Measurements from ENCODE around the gene PRRT1.

Gene PRRT1

DNA sequence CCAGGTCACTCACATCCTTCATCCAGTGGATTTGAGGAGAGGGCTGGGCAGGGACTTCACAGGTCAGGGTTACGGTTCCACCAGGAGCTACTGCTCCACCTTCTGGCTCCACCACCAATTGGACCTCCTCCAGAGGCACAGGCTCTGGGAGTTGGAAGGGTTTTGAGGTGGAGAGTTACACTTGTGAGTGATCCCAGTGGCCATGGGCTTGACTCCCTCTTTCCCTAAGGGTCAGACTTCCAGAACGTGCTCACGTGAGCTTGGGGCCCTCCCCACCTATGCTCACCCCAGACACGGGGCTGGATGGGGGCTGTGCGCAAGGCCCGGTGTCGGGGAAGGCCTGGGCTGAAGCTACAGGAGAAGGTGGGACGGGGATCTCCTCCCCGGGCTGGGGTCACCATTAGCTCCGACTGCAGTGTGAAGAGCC lies 30.8 kb upstream of the PRRT1 start:
- Histone ChIP-seq H2BK120ac (ENCODE audit: insufficient read depth, low read length, poor library complexity) (no peak overlapping the region), H3K9ac (ENCODE audit: low read length) (no peak overlapping the region), H3K4me3 (ENCODE audit: low read depth, low read length) (no peak overlapping the region), H3K36me3 (ENCODE audit: control insufficient read depth in 1 of 2, insufficient read depth in 2 of 2, low read length in 2 of 2) (peaks cover 42 to 48% of the 10 kb centered on the region in 2 experiments), H3K9me3 (ENCODE audit: insufficient read depth, low read depth, low read length) (no peaks in the 10 kb centered on the region), H3K4me1 (ENCODE audit: control insufficient read depth in 1 of 2, insufficient read depth in 2 of 2, low read length in 2 of 2) (peaks cover 0 to 9% of the 10 kb centered on the region in 2 experiments), H3K23ac (ENCODE audit: low read length) (no peak overlapping the region), H3K27me3 (ENCODE audit: insufficient read depth, low read length) (no peaks in the 10 kb centered on the region), H4K12ac (ENCODE audit: low read depth, low read length) (no peak overlapping the region), H3K79me2 (ENCODE audit: control insufficient read depth, insufficient read depth, low read length, poor library complexity) (peaks cover 2% of the 10 kb centered on the region), H3K27ac (ENCODE audit: low read depth, low read length) (no peak overlapping the region), H2AK5ac (ENCODE audit: low read length) (no peak overlapping the region), H3K4me2 (ENCODE audit: low read length) (no peak overlapping the region), H2BK12ac (ENCODE audit: low read length) (no peak overlapping the region), H3K4ac (ENCODE audit: low read depth, low read length) (no peak overlapping the region), H3K14ac (ENCODE audit: low read length) (no peak overlapping the region), H2AFZ (ENCODE audit: insufficient read depth, low read length, poor library complexity) (no peak overlapping the region), H2BK5ac (ENCODE audit: low read depth, low read length, poor library complexity) (no peak overlapping the region), H3K18ac (ENCODE audit: low read length) (no peak overlapping the region), H3K79me1 (ENCODE audit: low read length) (peaks cover under 1% of the 10 kb centered on the region), H4K8ac (ENCODE audit: low read depth, low read length) (no peak overlapping the region), H4K91ac (ENCODE audit: low read depth, low read length) (no peak overlapping the region)
- DNase-seq = no peak
- WGBS (ENCODE audit: extremely low coverage, insufficient coverage, insufficient read length) = no CpG with 5 or more reads among the region's 10 CpGs

DNA sequence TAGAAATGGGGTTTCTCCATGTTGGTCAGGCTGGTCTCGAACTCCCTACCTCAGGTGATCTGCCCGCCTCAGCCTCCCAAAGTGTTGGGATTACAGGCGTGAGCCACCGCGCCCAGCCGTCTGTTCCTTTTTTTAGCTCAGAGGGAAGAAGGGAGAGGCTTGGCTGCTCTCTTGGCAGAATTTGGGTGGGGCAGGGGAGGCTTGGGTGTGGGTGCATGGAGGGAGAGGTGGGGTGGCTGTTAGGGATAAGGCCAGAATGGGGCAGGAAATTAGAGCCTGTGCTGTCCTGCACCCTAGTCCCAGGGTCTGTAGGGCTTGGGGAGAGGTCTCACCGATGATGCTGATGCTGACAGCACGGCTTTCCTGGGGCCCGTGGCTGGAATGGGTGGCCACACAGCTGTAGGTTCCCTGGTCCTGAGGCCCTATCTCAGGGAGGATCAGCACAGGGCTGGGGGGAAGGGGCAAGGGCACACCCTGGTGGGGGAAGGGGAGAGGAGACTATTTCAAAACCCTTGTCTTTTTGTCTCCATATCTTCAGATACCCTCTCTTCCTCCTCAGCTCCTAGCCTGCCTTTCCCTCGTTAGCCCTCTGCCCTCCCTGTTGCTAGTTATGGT lies 30.3 kb upstream of the PRRT1 start:
- peaks cover 37 to 43% of the 10 kb centered on the region in 2 experiments for H3K36me3 ChIP-seq (ENCODE audit: control insufficient read depth in 1 of 2, insufficient read depth in 2 of 2, low read length in 2 of 2)
- H3K9me3 ChIP-seq (ENCODE audit: insufficient read depth, low read depth, low read length) = no peaks in the 10 kb centered on the region
- H3K9ac ChIP-seq (ENCODE audit: low read length) = no peak overlapping the region
- H2BK5ac ChIP-seq (ENCODE audit: low read depth, low read length, poor library complexity) = no peak overlapping the region
- no peak overlapping the region for H3K4ac ChIP-seq (ENCODE audit: low read depth, low read length)
- H3K79me2 ChIP-seq (ENCODE audit: control insufficient read depth, insufficient read depth, low read length, poor library complexity) = peaks cover 2% of the 10 kb centered on the region
- H2BK120ac ChIP-seq (ENCODE audit: insufficient read depth, low read length, poor library complexity) = no peak overlapping the region
- H3K27me3 ChIP-seq (ENCODE audit: insufficient read depth, low read length) = no peaks in the 10 kb centered on the region
- H4K8ac ChIP-seq (ENCODE audit: low read depth, low read length) = no peak overlapping the region
- no peak overlapping the region for H4K12ac ChIP-seq (ENCODE audit: low read depth, low read length)
- WGBS (ENCODE audit: extremely low coverage, insufficient coverage, insufficient read length) = no CpG with 5 or more reads among the region's 10 CpGs
- no peak overlapping the region for H2AK5ac ChIP-seq (ENCODE audit: low read length)
- H3K23ac ChIP-seq (ENCODE audit: low read length) = no peak overlapping the region
- H3K14ac ChIP-seq (ENCODE audit: low read length) = no peak overlapping the region
- no peak overlapping the region for H3K4me2 ChIP-seq (ENCODE audit: low read length)
- peak overlapping the region; percentile 21 for H3K4me3 ChIP-seq (ENCODE audit: low read depth, low read length)
- H3K79me1 ChIP-seq (ENCODE audit: low read length) = peaks cover 6% of the 10 kb centered on the region
- no peak overlapping the region for H2BK12ac ChIP-seq (ENCODE audit: low read length)
- peaks cover 0 to 10% of the 10 kb centered on the region in 2 experiments for H3K4me1 ChIP-seq (ENCODE audit: control insufficient read depth in 1 of 2, insufficient read depth in 2 of 2, low read length in 2 of 2)
- no peak overlapping the region for H4K91ac ChIP-seq (ENCODE audit: low read depth, low read length)
- no peak for DNase-seq
- H3K18ac ChIP-seq (ENCODE audit: low read length) = no peak overlapping the region
- no peak overlapping the region for H3K27ac ChIP-seq (ENCODE audit: low read depth, low read length)
- H2AFZ ChIP-seq (ENCODE audit: insufficient read depth, low read length, poor library complexity) = no peak overlapping the region

DNA sequence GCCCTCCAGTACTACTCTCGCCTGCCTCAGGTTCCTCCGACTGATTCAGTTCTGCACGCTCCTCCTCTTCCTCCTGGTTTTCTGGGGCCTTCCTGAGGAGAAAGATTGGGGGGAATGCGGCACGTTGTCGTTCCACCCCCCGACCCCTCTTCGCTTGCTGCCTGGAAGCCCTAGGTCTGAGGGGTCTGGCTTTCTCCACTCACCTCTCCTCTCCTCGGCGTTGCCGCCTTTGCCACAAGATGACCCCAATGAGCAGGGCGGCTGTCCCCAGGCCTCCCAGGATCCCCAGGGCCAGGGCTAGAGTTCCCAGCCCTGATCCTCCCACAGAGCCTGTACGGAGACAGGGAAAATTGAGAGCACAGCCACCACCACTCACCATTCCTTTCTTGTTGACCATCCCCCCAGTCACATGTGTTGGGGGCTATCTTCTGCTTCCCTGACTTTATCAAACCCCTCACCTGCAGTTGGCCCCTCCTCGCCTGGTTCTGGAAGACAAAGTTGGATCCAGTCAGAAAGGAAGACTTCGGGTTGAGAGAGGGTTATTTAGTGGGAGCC lies 29.5 kb upstream of the PRRT1 start:
- H3K4me2 ChIP-seq (ENCODE audit: low read length) = no peak overlapping the region
- H3K4me3 ChIP-seq (ENCODE audit: low read depth, low read length) = no peak overlapping the region
- H3K4ac ChIP-seq (ENCODE audit: low read depth, low read length) = no peak overlapping the region
- H3K36me3 ChIP-seq (ENCODE audit: control insufficient read depth in 1 of 2, insufficient read depth in 2 of 2, low read length in 2 of 2) = peaks cover 29 to 36% of the 10 kb centered on the region in 2 experiments
- no CpG with 5 or more reads among the region's 15 CpGs for WGBS (ENCODE audit: extremely low coverage, insufficient coverage, insufficient read length)
- H4K91ac ChIP-seq (ENCODE audit: low read depth, low read length) = no peak overlapping the region
- H3K14ac ChIP-seq (ENCODE audit: low read length) = no peak overlapping the region
- H3K18ac ChIP-seq (ENCODE audit: low read length) = no peak overlapping the region
- no peak overlapping the region for H3K27ac ChIP-seq (ENCODE audit: low read depth, low read length)
- H2AK5ac ChIP-seq (ENCODE audit: low read length) = no peak overlapping the region
- peaks cover 10% of the 10 kb centered on the region for H3K79me1 ChIP-seq (ENCODE audit: low read length)
- no peak for DNase-seq
- H2BK120ac ChIP-seq (ENCODE audit: insufficient read depth, low read length, poor library complexity) = no peak overlapping the region
- no peak overlapping the region for H3K9ac ChIP-seq (ENCODE audit: low read length)
- no peaks in the 10 kb centered on the region for H3K9me3 ChIP-seq (ENCODE audit: insufficient read depth, low read depth, low read length)
- H4K12ac ChIP-seq (ENCODE audit: low read depth, low read length) = no peak overlapping the region
- no peak overlapping the region for H2AFZ ChIP-seq (ENCODE audit: insufficient read depth, low read length, poor library complexity)
- no peak overlapping the region for H2BK12ac ChIP-seq (ENCODE audit: low read length)
- peaks cover 2% of the 10 kb centered on the region for H3K79me2 ChIP-seq (ENCODE audit: control insufficient read depth, insufficient read depth, low read length, poor library complexity)
- peaks cover 0 to 17% of the 10 kb centered on the region in 2 experiments for H3K4me1 ChIP-seq (ENCODE audit: control insufficient read depth in 1 of 2, insufficient read depth in 2 of 2, low read length in 2 of 2)
- H4K8ac ChIP-seq (ENCODE audit: low read depth, low read length) = no peak overlapping the region
- H2BK5ac ChIP-seq (ENCODE audit: low read depth, low read length, poor library complexity) = no peak overlapping the region
- H3K23ac ChIP-seq (ENCODE audit: low read length) = no peak overlapping the region
- no peaks in the 10 kb centered on the region for H3K27me3 ChIP-seq (ENCODE audit: insufficient read depth, low read length)

DNA sequence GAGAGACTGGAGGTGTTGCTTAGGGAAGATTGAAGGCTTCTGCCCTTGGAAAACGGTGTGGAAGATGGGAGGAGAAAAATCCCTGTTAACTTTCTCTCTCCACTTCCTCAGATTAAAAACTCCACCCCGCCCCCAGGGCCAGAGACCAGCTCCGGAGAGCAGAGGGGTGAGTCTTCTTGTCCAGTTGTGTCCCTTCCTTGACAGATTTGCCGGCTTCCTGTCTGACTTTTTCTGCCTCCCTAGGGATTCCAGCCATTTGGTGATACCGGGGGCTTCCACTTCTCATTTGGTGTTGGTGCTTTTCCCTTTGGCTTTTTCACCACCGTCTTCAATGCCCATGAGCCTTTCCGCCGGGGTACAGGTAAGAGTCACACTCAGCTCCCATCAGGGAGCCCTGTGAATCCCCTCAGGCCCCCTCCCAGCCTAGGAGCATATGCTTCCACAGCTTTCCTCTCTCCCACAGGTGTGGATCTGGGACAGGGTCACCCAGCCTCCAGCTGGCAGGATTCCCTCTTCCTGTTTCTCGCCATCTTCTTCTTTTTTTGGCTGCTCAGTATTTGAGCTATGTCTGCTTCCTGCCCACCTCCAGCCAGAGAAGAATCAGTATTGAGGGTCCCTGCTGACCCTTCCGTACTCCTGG lies 28.1 kb upstream of the PRRT1 start:
- Histone ChIP-seq H3K27ac (ENCODE audit: low read depth, low read length) (no peak overlapping the region), H3K79me1 (ENCODE audit: low read length) (peaks cover 14% of the 10 kb centered on the region), H2AK5ac (ENCODE audit: low read length) (no peak overlapping the region), H3K9ac (ENCODE audit: low read length) (no peak overlapping the region), H4K12ac (ENCODE audit: low read depth, low read length) (no peak overlapping the region), H3K4me1 (ENCODE audit: control insufficient read depth in 1 of 2, insufficient read depth in 2 of 2, low read length in 2 of 2) (peaks cover 4 to 20% of the 10 kb centered on the region in 2 experiments), H3K14ac (ENCODE audit: low read length) (no peak overlapping the region), H3K79me2 (ENCODE audit: control insufficient read depth, insufficient read depth, low read length, poor library complexity) (peaks cover 10% of the 10 kb centered on the region), H2BK12ac (ENCODE audit: low read length) (no peak overlapping the region), H3K23ac (ENCODE audit: low read length) (no peak overlapping the region), H4K8ac (ENCODE audit: low read depth, low read length) (no peak overlapping the region), H3K27me3 (ENCODE audit: insufficient read depth, low read length) (no peaks in the 10 kb centered on the region), H3K4me2 (ENCODE audit: low read length) (no peak overlapping the region), H3K9me3 (ENCODE audit: insufficient read depth, low read depth, low read length) (no peaks in the 10 kb centered on the region), H2AFZ (ENCODE audit: insufficient read depth, low read length, poor library complexity) (no peak overlapping the region), H3K18ac (ENCODE audit: low read length) (no peak overlapping the region), H3K36me3 (ENCODE audit: control insufficient read depth in 1 of 2, insufficient read depth in 2 of 2, low read length in 2 of 2) (peaks cover 26 to 36% of the 10 kb centered on the region in 2 experiments), H4K91ac (ENCODE audit: low read depth, low read length) (no peak overlapping the region), H3K4me3 (ENCODE audit: low read depth, low read length) (no peak overlapping the region), H2BK120ac (ENCODE audit: insufficient read depth, low read length, poor library complexity) (no peak overlapping the region), H3K4ac (ENCODE audit: low read depth, low read length) (no peak overlapping the region), H2BK5ac (ENCODE audit: low read depth, low read length, poor library complexity) (no peak overlapping the region)
- DNase-seq = no peak
- no CpG with 5 or more reads among the region's 10 CpGs for WGBS (ENCODE audit: extremely low coverage, insufficient coverage, insufficient read length)

All from trophoblast cell (in vitro differentiated cells and primary cell).